Glutamatergic neuron (in vitro differentiated cells): ENCODE results near the gene SPATA25. TPM values are rescaled to one million over a fixed set of nuclear protein-coding genes. Genes with fewer than 3 reads are reported as not detected.

ENCODE experiments used
- DNase-seq: peaks from one replicate; pipeline ENCODE4 v3.0.0; 2022
- H3K27ac Mint-ChIP-seq: one replicate; pipeline ENCODE4 v1.8.0; 2020; ENCODE audit warnings: mild to moderate bottlenecking, mixed read lengths, inconsistent platforms; ENCODE audit not compliant: unreplicated experiment
- H3K27me3 Mint-ChIP-seq: one replicate; pipeline ENCODE4 v1.8.0; 2020; ENCODE audit warnings: mild to moderate bottlenecking, moderate library complexity, mixed read lengths, inconsistent platforms; ENCODE audit not compliant: unreplicated experiment
- H3K36me3 Mint-ChIP-seq: one replicate; pipeline ENCODE4 v1.8.0; 2020; ENCODE audit warnings: mild to moderate bottlenecking, mixed read lengths, inconsistent platforms; ENCODE audit not compliant: unreplicated experiment
- H3K4me1 Mint-ChIP-seq: one replicate; pipeline ENCODE4 v1.8.0; 2020; ENCODE audit warnings: mild to moderate bottlenecking, low read depth, mixed read lengths, inconsistent platforms; ENCODE audit not compliant: unreplicated experiment
- H3K4me3 Mint-ChIP-seq: one replicate; pipeline ENCODE4 v1.8.0; 2020; ENCODE audit warnings: mild to moderate bottlenecking, mixed read lengths, inconsistent platforms; ENCODE audit not compliant: unreplicated experiment
- H3K9me3 Mint-ChIP-seq: one replicate; pipeline ENCODE4 v1.8.0; 2020; ENCODE audit warnings: mild to moderate bottlenecking, moderate library complexity, mixed read lengths, inconsistent platforms; ENCODE audit not compliant: unreplicated experiment
- CTCF ChIP-seq: fragments of 200-600 bp; sonication (generic); IDR thresholded peaks from one replicate; pipeline ENCODE4 v1.5.0; 2021; ENCODE audit not compliant: partially characterized antibody, unreplicated experiment
- total RNA-seq: library from RNA; stranded (reverse); fragmentation: NEBNext Ultra II Directional; extraction: Animal tissue kit (Norgen Biotek cat#: 25700); gene quantifications from one replicate; pipeline ENCODE4 v1.2.1, GENCODE V29; 2021; ENCODE audit not compliant: unreplicated experiment

The SPATA25 gene
- total RNA-seq, 1 donor from 2014 or later, result 1.2 TPM

GRCh38 chr20:45886590-45887345, 654 bp downstream of the SPATA25 start:
- H3K4me1 Mint-ChIP-seq, result peaks cover 4% of the 10 kb centered on the region
- TF ChIP-seq CTCF, result no peak
- H3K4me3 Mint-ChIP-seq, result no peak overlapping the region
- H3K36me3 Mint-ChIP-seq, result no peaks in the 10 kb centered on the region
- no peak overlapping the region for H3K27ac Mint-ChIP-seq
- DNase-seq, result no peak
- H3K27me3 Mint-ChIP-seq, result peaks cover 3% of the 10 kb centered on the region
- H3K9me3 Mint-ChIP-seq, result peaks cover 5% of the 10 kb centered on the region

GRCh38 chr20:45883100-45883469, 4.3 kb downstream of the SPATA25 start:
- DNase-seq, result no peak
- H3K9me3 Mint-ChIP-seq, result no peaks in the 10 kb centered on the region
- no peak overlapping the region for H3K27ac Mint-ChIP-seq
- H3K36me3 Mint-ChIP-seq, result no peaks in the 10 kb centered on the region
- H3K27me3 Mint-ChIP-seq, result peaks cover 3% of the 10 kb centered on the region
- peaks cover 9% of the 10 kb centered on the region for H3K4me1 Mint-ChIP-seq
- no peak for TF ChIP-seq CTCF
- no peak overlapping the region for H3K4me3 Mint-ChIP-seq

- peak overlapping the region; percentile 78 for H3K4me3 Mint-ChIP-seq
- H3K27ac Mint-ChIP-seq, result no peak overlapping the region
These were observed 4.8 kb downstream of the SPATA25 start for GRCh38 chr20:45882469-45883099.

GRCh38 chr20:45880988-45881788, 6.2 kb downstream of the SPATA25 start, which contains the start of gene ZSWIM1:
ZSWIM1 (plus strand) TSS chr20:45881227; CDS start chr20:45882593, 1,366 bp downstream.
- Mint-ChIP-seq H3K4me3 (peak within 1 kb of the TSS; percentile 88), H3K27me3 (peaks cover 3% of the 10 kb centered on the region), H3K4me1 (peaks cover 9% of the 10 kb centered on the region), H3K27ac (peak within 1 kb of the TSS; percentile 87), H3K36me3 (no peaks in the 10 kb centered on the region), H3K9me3 (no peaks in the 10 kb centered on the region)
- peak; percentile 99 for DNase-seq
- TF ChIP-seq CTCF, result no peak

More at GRCh38 chr20:45882469-45883099, 4.8 kb downstream of the SPATA25 start:
- H3K9me3 Mint-ChIP-seq, result no peaks in the 10 kb centered on the region
- H3K27me3 Mint-ChIP-seq, result peaks cover 3% of the 10 kb centered on the region
- DNase-seq, result no peak
- H3K36me3 Mint-ChIP-seq, result no peaks in the 10 kb centered on the region
- no peak for TF ChIP-seq CTCF
- peaks cover 9% of the 10 kb centered on the region for H3K4me1 Mint-ChIP-seq
